GM12878 (cell line): ENCODE data around the gene ABR. TPM values are rescaled to one million over a fixed set of nuclear protein-coding genes. Genes with fewer than 3 reads are reported as not detected.

Experiments
- BCL3 ChIP-seq: IDR thresholded peaks from 2 replicates; pipeline ENCODE4 v1.6.1; 2011; ENCODE audit warnings: borderline replicate concordance, low read depth, mild to moderate bottlenecking, moderate library complexity, low read length; ENCODE audit not compliant: insufficient read depth, poor library complexity, severe bottlenecking
- CBX5 ChIP-seq: sonication (generic); IDR thresholded peaks from 2 replicates; pipeline ENCODE4 v1.6.1; 2016; ENCODE audit warnings: low read depth, moderate library complexity, mild to moderate bottlenecking, inconsistent platforms
- CEBPB ChIP-seq, 2 experiments: fragments of 150-350 bp in 1 of 2; IDR thresholded peaks; 2 replicates each; pipeline ENCODE4 v1.6.1; 2012 to 2014; ENCODE audit warnings: low read depth in 2 of 2, low read length in 2 of 2, borderline replicate concordance in 1 of 2, inconsistent platforms in 1 of 2
- CEBPZ ChIP-seq: fragments of 150-350 bp; IDR thresholded peaks from 2 replicates; pipeline ENCODE4 v1.6.1; 2016; ENCODE audit warnings: low read depth, low read length
- E2F4 ChIP-seq: IDR thresholded peaks from 2 replicates; pipeline ENCODE4 v1.6.1; 2012; ENCODE audit warnings: low read depth, low read length, improper control_type of control experiment
- EED ChIP-seq: sonication (generic); IDR thresholded peaks from 2 replicates; pipeline ENCODE4 v1.6.1; 2016; ENCODE audit warnings: antibody characterized with exemption, low read depth
- EGR1 ChIP-seq, 2 experiments: IDR thresholded peaks; 1 replicate in 1 of 2; 2 replicates in 1 of 2; pipeline ENCODE4 v1.6.1; 2011 to 2012; ENCODE audit warnings: low read depth in 2 of 2, low read length in 2 of 2, borderline replicate concordance in 1 of 2, mild to moderate bottlenecking in 1 of 2, moderate library complexity in 1 of 2
- GATAD2B ChIP-seq: fragments of 450-650 bp; conservative IDR thresholded peaks from 2 replicates; pipeline ENCODE4 v1.6.1; 2017; ENCODE audit warnings: low read depth, mild to moderate bottlenecking, moderate library complexity
- HSF1 ChIP-seq: fragments of 150-350 bp; IDR thresholded peaks from 2 replicates; pipeline ENCODE4 v1.6.1; 2014; ENCODE audit warnings: mild to moderate bottlenecking, low read depth, low read length
- IKZF2 ChIP-seq, 2 experiments: fragments of 450-650 bp; IDR thresholded peaks; 2 replicates each; pipeline ENCODE4 v1.6.1; 2017; ENCODE audit warnings: mild to moderate bottlenecking in 2 of 2, moderate library complexity in 2 of 2
- MTA2 ChIP-seq: fragments of 450-650 bp; IDR thresholded peaks from 2 replicates; pipeline ENCODE4 v1.6.1; 2016; ENCODE audit warnings: low read depth, mild to moderate bottlenecking, moderate library complexity
- NBN ChIP-seq: fragments of 450-650 bp; IDR thresholded peaks from 2 replicates; pipeline ENCODE4 v1.6.1; 2016
- POLR2AphosphoS5 ChIP-seq: IDR thresholded peaks from 2 replicates; pipeline ENCODE4 v1.6.1; 2011; ENCODE audit warnings: mild to moderate bottlenecking, low read length, inconsistent platforms
- RB1 ChIP-seq: fragments of 450-650 bp; formaldehyde crosslinking; IDR thresholded peaks from 2 replicates; pipeline ENCODE4 v1.6.1; 2017; ENCODE audit warnings: mild to moderate bottlenecking, borderline replicate concordance
- SMC3 ChIP-seq: IDR thresholded peaks from 2 replicates; pipeline ENCODE4 v1.6.1; 2011; ENCODE audit warnings: low read length, improper control_type of control experiment, borderline replicate concordance
- SREBF1 ChIP-seq: IDR thresholded peaks from 2 replicates; pipeline ENCODE4 v1.6.1; 2012; ENCODE audit warnings: mild to moderate bottlenecking, low read length
- ZNF207 ChIP-seq: fragments of 450-650 bp; IDR thresholded peaks from 2 replicates; pipeline ENCODE4 v1.6.1; 2014; ENCODE audit warnings: antibody characterized with exemption, mild to moderate bottlenecking, borderline replicate concordance
- ZNF687 ChIP-seq: fragments of 450-650 bp; IDR thresholded peaks from 2 replicates; pipeline ENCODE4 v1.6.1; 2017; ENCODE audit warnings: mild to moderate bottlenecking, moderate library complexity
- polyA plus RNA-seq, 11 experiments: library from polyadenylated mRNA; depleted of rRNA in 4 of 11; unstranded in 6 of 11; stranded (reverse) in 5 of 11; fragments of >200 nt; fragmentation: Nextera tagmentation in 4 of 11; fragmentation: Illumina TruSeq in 1 of 11; extraction: Ambion mirVana in 4 of 11; extraction: Trizol in 1 of 11; gene quantifications; 1 replicate in 1 of 11; 2 replicates in 10 of 11; pipeline versions ENCODE4 v1.2.1 to v1.2.3, GENCODE V29; 2011 to 2016; ENCODE audit warnings: inconsistent platforms in 2 of 11, missing spikeins in 2 of 11, low read depth in 1 of 11
- total RNA-seq, 4 experiments: library from RNA; depleted of rRNA in 3 of 4; stranded (reverse); fragments of >200 nt in 3 of 4; fragmentation: Illumina TruSeq in 1 of 4; extraction: Trizol in 1 of 4; gene quantifications; 2 replicates each; pipeline versions ENCODE4 v1.2.1 to v1.2.3, GENCODE V29; 2013 to 2021

Gene ABR
- total and polyA plus RNA-seq, 10 of the 15 experiments (the other 5 are each of a cell fraction or from before 2014, with no cell fraction given): 1.4 to 112 (median 30.0) TPM

- TF ChIP-seq RB1: no peak
- no peak for TF ChIP-seq E2F4
- TF ChIP-seq SREBF1: no peak
- no peak for TF ChIP-seq CEBPZ
- TF ChIP-seq EED: peak; percentile 64
- TF ChIP-seq CEBPB (IDR thresholded peaks at IDR 0.05; ENCODE audit: borderline replicate concordance in 1 of 2, low read depth in 2 of 2, low read length in 2 of 2): no peak
- TF ChIP-seq MTA2: 0 out of 2 replicates have a peak, but pooled peaks have one; percentile 24
- no peak for TF ChIP-seq GATAD2B
- TF ChIP-seq BCL3: no peak
- no peak for TF ChIP-seq ZNF687
- 0 out of 2 replicates have a peak, but pooled peaks have one; percentile 39 for TF ChIP-seq CBX5
- no peak for TF ChIP-seq EGR1 (IDR thresholded peaks at IDR 0.05; ENCODE audit: borderline replicate concordance in 1 of 2, low read depth in 2 of 2, low read length in 2 of 2)
- no peak for TF ChIP-seq HSF1
- no peak for TF ChIP-seq SMC3
- TF ChIP-seq POLR2AphosphoS5: no peak
- peak; percentile 80 to 86 for TF ChIP-seq IKZF2 (IDR thresholded peaks at IDR 0.05)
- no peak for TF ChIP-seq ZNF207
- no peak for TF ChIP-seq NBN
Observed at GRCh38 chr17:1206026-1206777, 26.4 kb upstream of the ABR start (continued).
